Measurements from ENCODE around the gene ZNF316.

GRCh38 chr7:6640246-6640721, 3.2 kb downstream of the ZNF316 start:
- no peak for TF ChIP-seq CTCF (IDR thresholded peaks at IDR 0.05)
- no peak for TF ChIP-seq POLR2A (IDR thresholded peaks at IDR 0.05)

Data from heart left ventricle (tissue), 13 donors.